HepG2 (cell line): Measurements from ENCODE around the gene MYO18B. TPM values are rescaled to one million over a fixed set of nuclear protein-coding genes. Genes with fewer than 3 reads are reported as not detected.

ENCODE experiments used
- ATAC-seq: fragments of 200-7000 bp; cut with Tn5 transposase; 3 replicates; pipeline ENCODE4 v1.9.1; 2020; ENCODE audit warnings: mild to moderate bottlenecking, moderate library complexity
- BruUV-seq: library from RNA; stranded (reverse); fragments of 400-500 nt; replicated peaks from 2 replicates; lab custom pipeline; 2021; lab: Mats Ljungman, UMichigan
- CTCF ChIA-PET: fragments of 300-600 bp; formaldehyde crosslinking; extraction: SDS; loops from one replicate; lab custom pipeline; 2021; ENCODE audit warnings: low total read pairs, inconsistent platforms, low intra/inter-chr PET ratio; lab: Yijun Ruan, JAX
- POLR2A ChIA-PET: fragments of 350-600 bp; sonication (Branson Sonifier 250); formaldehyde crosslinking; loops from one replicate; lab custom pipeline; 2020; ENCODE audit warnings: antibody characterized with exemption, inconsistent platforms; lab: Yijun Ruan, JAX
- DNase-seq: peaks from one replicate; pipeline ENCODE4 v3.0.0-alpha.2; 2015; ENCODE audit warnings: low spot score
- FAIRE-seq: peaks from 3 replicates; lab custom pipeline; 2011; peaks lifted over from hg19 to GRCh38; lab: Jason Lieb, UNC
- H2AFZ ChIP-seq: one replicate; pipeline ENCODE4 v1.6.1; 2011; ENCODE audit warnings: low read length, inconsistent platforms
- H3K27ac ChIP-seq: fragments of 300-600 bp; 3 replicates; pipeline ENCODE4 v1.8.0; 2011; ENCODE audit warnings: mixed run types, mild to moderate bottlenecking, mixed read lengths, low read length, inconsistent platforms; ENCODE audit not compliant: insufficient read depth; ENCODE audit errors: extremely low read length
- H3K27me3 ChIP-seq, 2 experiments: fragments of 200-600 bp in 1 of 2; 2 replicates in 1 of 2; 3 replicates in 1 of 2; pipeline versions ENCODE4 v1.6.0 to v1.8.0; 2011; ENCODE audit warnings: low read length in 2 of 2, mild to moderate bottlenecking in 2 of 2, moderate library complexity in 2 of 2, inconsistent platforms in 1 of 2; ENCODE audit not compliant: insufficient read depth in 2 of 2, control insufficient read depth in 1 of 2
- H3K36me3 ChIP-seq, 2 experiments: fragments of 200-600 bp in 1 of 2; replicated peaks in 1 of 2; 2 replicates in 1 of 2; 3 replicates in 1 of 2; pipeline versions ENCODE4 v1.5.1 to v1.8.0; 2011; ENCODE audit warnings: low read length in 2 of 2, inconsistent platforms in 1 of 2; ENCODE audit not compliant: insufficient read depth in 2 of 2, control insufficient read depth in 1 of 2
- H3K4me1 ChIP-seq: 2 replicates; pipeline ENCODE4 v1.5.1; 2012; ENCODE audit warnings: low read length, inconsistent platforms; ENCODE audit not compliant: insufficient read depth
- H3K4me2 ChIP-seq: 2 replicates; pipeline ENCODE4 v1.6.0; 2011; ENCODE audit warnings: low read depth, low read length, inconsistent platforms
- H3K4me3 ChIP-seq, 3 experiments: fragments of 200-600 bp in 1 of 3; sonication (generic), shearing (Covaris generic) in 1 of 3; replicated peaks in 1 of 3; 2 replicates each; pipeline ENCODE4 v1.5.1; 2011 to 2016; ENCODE audit warnings: low read length in 3 of 3, inconsistent platforms in 2 of 3, low read depth in 2 of 3, mild to moderate bottlenecking in 2 of 3, control low read depth in 1 of 3, mixed read lengths in 1 of 3; ENCODE audit not compliant: insufficient read depth in 1 of 3
- H3K79me2 ChIP-seq: one replicate; pipeline ENCODE4 v1.6.1; 2011; ENCODE audit warnings: low read length, inconsistent platforms; ENCODE audit not compliant: insufficient read depth
- H3K9ac ChIP-seq: 2 replicates; pipeline ENCODE4 v1.6.0; 2011; ENCODE audit warnings: mild to moderate bottlenecking, low read depth, low read length, inconsistent platforms; ENCODE audit not compliant: insufficient read depth
- H3K9me3 ChIP-seq: 2 replicates; pipeline ENCODE4 v1.5.1; 2012; ENCODE audit warnings: mild to moderate bottlenecking, low read length
- H4K20me1 ChIP-seq: 2 replicates; pipeline ENCODE4 v1.6.0; 2011; ENCODE audit warnings: inconsistent platforms, mild to moderate bottlenecking, low read length, moderate library complexity; ENCODE audit not compliant: insufficient read depth
- CBX1 ChIP-seq: IDR thresholded peaks from one replicate; pipeline ENCODE4 v1.6.1; 2016; ENCODE audit warnings: antibody characterized with exemption, low read depth
- CEBPZ ChIP-seq: IDR thresholded peaks from 2 replicates; pipeline ENCODE4 v1.6.1; 2012; ENCODE audit warnings: low read length, improper control_type of control experiment
- FOXK1 ChIP-seq: sonication (generic); formaldehyde crosslinking; IDR thresholded peaks from 2 replicates; pipeline ENCODE4 v1.4.0; 2020; ENCODE audit warnings: low read depth, missing genetic modification reagents, borderline replicate concordance
- GPBP1L1 ChIP-seq: sonication (generic); formaldehyde crosslinking; IDR thresholded peaks from 2 replicates; pipeline ENCODE4 v1.5.0; 2020; ENCODE audit warnings: mild to moderate bottlenecking, missing genetic modification reagents
- HDAC2 ChIP-seq: sonication (generic); formaldehyde crosslinking; IDR thresholded peaks from 2 replicates; pipeline ENCODE4 v1.4.0; 2020; ENCODE audit warnings: missing genetic modification reagents
- HDAC6 ChIP-seq: fragments of 200-600 bp; sonication (generic); IDR thresholded peaks from 2 replicates; pipeline ENCODE4 v1.7.0; 2017; ENCODE audit warnings: mild to moderate bottlenecking, antibody characterized with exemption, low read length, low read depth
- HINFP ChIP-seq: sonication (generic); formaldehyde crosslinking; IDR thresholded peaks from 2 replicates; pipeline ENCODE4 v1.4.0; 2020; ENCODE audit warnings: low read depth, mild to moderate bottlenecking, missing genetic modification reagents
- IRX3 ChIP-seq: sonication (generic); formaldehyde crosslinking; IDR thresholded peaks from 2 replicates; pipeline ENCODE4 v1.8.1; 2023; ENCODE audit warnings: mild to moderate bottlenecking, low read depth, missing genetic modification reagents, borderline replicate concordance
- REXO4 ChIP-seq: sonication (generic); formaldehyde crosslinking; IDR thresholded peaks from 2 replicates; pipeline ENCODE4 v1.8.0; 2022; ENCODE audit warnings: missing genetic modification reagents, mild to moderate bottlenecking, borderline replicate concordance
- SRSF9 ChIP-seq: fragments of 200-400 bp; formaldehyde crosslinking; IDR thresholded peaks from 2 replicates; pipeline ENCODE4 v1.6.1; 2018; ENCODE audit warnings: borderline replicate concordance, mild to moderate bottlenecking, low read depth, low read length; ENCODE audit not compliant: insufficient read depth, poor library complexity, severe bottlenecking
- YEATS4 ChIP-seq: sonication (generic); formaldehyde crosslinking; IDR thresholded peaks from 2 replicates; pipeline ENCODE4 v1.4.0; 2020; ENCODE audit warnings: missing genetic modification reagents, borderline replicate concordance
- ZMAT3 ChIP-seq: sonication (generic); formaldehyde crosslinking; conservative IDR thresholded peaks from 2 replicates; pipeline ENCODE4 v1.7.0; 2021; ENCODE audit warnings: missing genetic modification reagents
- ZNF18 ChIP-seq: sonication (generic); formaldehyde crosslinking; IDR thresholded peaks from 2 replicates; pipeline ENCODE4 v1.8.0; 2022; ENCODE audit warnings: mild to moderate bottlenecking, missing genetic modification reagents; ENCODE audit not compliant: insufficient replicate concordance
- ZNF335 ChIP-seq: sonication (generic); formaldehyde crosslinking; IDR thresholded peaks from 2 replicates; pipeline ENCODE4 v1.4.0; 2020; ENCODE audit warnings: missing genetic modification reagents
- ZNF780A ChIP-seq: sonication (generic); formaldehyde crosslinking; IDR thresholded peaks from 2 replicates; pipeline ENCODE4 v1.8.0; 2022; ENCODE audit warnings: mild to moderate bottlenecking, missing genetic modification reagents, moderate library complexity
- ZNF790 ChIP-seq: sonication (generic); formaldehyde crosslinking; IDR thresholded peaks from 2 replicates; pipeline ENCODE4 v1.8.0; 2022; ENCODE audit warnings: missing genetic modification reagents, mild to moderate bottlenecking, borderline replicate concordance
- WGBS: methylation state at CpG from one replicate; pipeline ENCODE4 v1.1.6; 2017; ENCODE audit warnings: low lambda C conversion rate; 5-methylcytosine and 5-hydroxymethylcytosine counted together
- in situ Hi-C: cut with HindIII; loops from 2 replicates; pipeline ENCODE4 v1.10.0; 2017; ENCODE audit warnings: low pct_unique_long_range_greater_than_20kb; ENCODE audit not compliant: extremely low pct_ligation_motif_present
- intact Hi-C: fragments of 100-400 bp; cut with micrococcal nuclease; formaldehyde crosslinking; loops from one replicate; pipeline ENCODE4 v1.10.0; 2022; ENCODE audit not compliant: unreplicated experiment
- polyA plus RNA-seq, 8 experiments: library from polyadenylated mRNA; depleted of rRNA in 3 of 8; stranded (reverse) in 7 of 8; unstranded in 1 of 8; fragments of >200 nt; fragmentation: Illumina TruSeq in 4 of 8; extraction: Trizol in 4 of 8; gene quantifications; 2 replicates each; pipeline versions ENCODE4 v1.2.1 to v1.2.3, GENCODE V29; 2011 to 2016; ENCODE audit warnings: low read depth in 4 of 8, missing spikeins in 1 of 8, mixed read lengths in 1 of 8; ENCODE audit not compliant: insufficient read depth in 1 of 8
- total RNA-seq, 5 experiments: library from RNA; depleted of rRNA; stranded (reverse); fragments of >200 nt; fragmentation: Illumina TruSeq; extraction: Trizol; gene quantifications; 2 replicates each; pipeline ENCODE4 v1.2.3, GENCODE V29; 2016; ENCODE audit warnings: low read depth in 1 of 5

MYO18B gene
- total and polyA plus RNA-seq, 2 of the 13 experiments (the other 11 are each of a cell fraction or from before 2014, with no cell fraction given): 0.01 TPM; not detected in 1

- FAIRE-seq (no peak), ATAC-seq (no peak), DNase-seq (no peak)
- TF ChIP-seq REXO4 (CRISPR knock-in tag) (no peak), ZNF18 (CRISPR knock-in tag) (no peak), CBX1 (no peak), YEATS4 (CRISPR knock-in tag) (no peak), IRX3 (CRISPR knock-in tag) (no peak), HDAC2 (CRISPR knock-in tag) (no peak), HDAC6 (no peak), HINFP (CRISPR knock-in tag) (no peak), FOXK1 (CRISPR knock-in tag) (no peak), ZNF335 (CRISPR knock-in tag) (no peak), GPBP1L1 (CRISPR knock-in tag) (no peak), ZMAT3 (CRISPR knock-in tag) (no peak), CEBPZ (no peak), ZNF780A (CRISPR knock-in tag) (no peak), SRSF9 (no peak), ZNF790 (no peak)
- no peak overlapping the region for H3K4me2 ChIP-seq
- in situ Hi-C loops (no loop called here), intact Hi-C loops (no loop called here)
- WGBS: 98% methylated on average over 3 of the region's 3 CpGs
- H4K20me1 ChIP-seq: no peaks in the 10 kb centered on the region
- ChIA-PET POLR2A (no interaction called here), CTCF (no interaction called here)
- H3K4me3 ChIP-seq: no peak overlapping the region
- H3K4me1 ChIP-seq: peaks cover 7% of the 10 kb centered on the region
- peaks cover 0 to 7% of the 10 kb centered on the region in 2 experiments; a peak in 1 of 5 replicates for H3K36me3 ChIP-seq
- H3K9ac ChIP-seq: no peak overlapping the region
- no peaks in the 10 kb centered on the region for H3K27me3 ChIP-seq
- BruUV-seq: no TSS peak
- H2AFZ ChIP-seq: no peak overlapping the region
- no peaks in the 10 kb centered on the region for H3K9me3 ChIP-seq
- H3K79me2 ChIP-seq: no peaks in the 10 kb centered on the region
- no peak overlapping the region for H3K27ac ChIP-seq
Measured at GRCh38 chr22:25722626-25723025, 19.4 kb upstream of the MYO18B start.
